Measurements from ENCODE around the gene LCE3E. TPM values are rescaled to one million over a fixed set of nuclear protein-coding genes. Genes with fewer than 3 reads are reported as not detected.

Gene LCE3E, protein sequence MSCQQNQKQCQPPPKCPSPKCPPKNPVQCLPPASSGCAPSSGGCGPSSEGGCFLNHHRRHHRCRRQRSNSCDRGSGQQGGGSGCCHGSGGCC
- total RNA-seq (not detected), polyA plus RNA-seq (under 1 TPM in 1 of 3 donors, not detected in 2; 0.65 TPM)
- long read RNA-seq, donor 1, result 0 reads
- long read RNA-seq, donor 2, result 0 reads
- long read RNA-seq, donor 3, result 0 reads
- long read RNA-seq, donor 4, result 0 reads
- long read RNA-seq, donor 5, result 0 reads
- long read RNA-seq, donor 6, result 0 reads
- long read RNA-seq, donor 7, result 0 reads
- long read RNA-seq, donor 8, result 0 reads
- long read RNA-seq, donor 9, result 0 reads
- long read RNA-seq, donor 10, result 0 reads

DNA sequence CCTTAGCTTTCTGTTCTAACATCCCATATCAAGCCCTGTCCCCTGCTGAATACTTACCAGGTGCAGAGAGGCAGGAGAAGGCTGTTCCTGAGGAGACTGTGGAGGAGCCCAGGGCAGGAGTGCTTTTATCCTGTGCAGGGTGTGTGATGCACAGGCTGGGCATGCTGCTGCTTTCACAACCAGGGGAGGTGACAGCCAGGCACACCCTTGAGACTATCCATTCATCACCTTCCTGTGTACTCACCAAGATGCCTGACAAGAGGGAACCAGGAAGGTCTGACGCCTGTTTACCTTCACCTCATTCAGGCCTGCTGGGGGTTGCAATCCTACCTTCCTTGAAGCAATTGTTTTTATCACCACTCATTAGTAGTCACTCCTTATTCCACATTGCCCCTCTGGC lies at the start of gene LCE3E:
Gene LCE3E, minus strand, starts transcription at position 100 of the 400 bp plus-strand sequence. CDS start 572 bp downstream, outside the sequence.
- intact Hi-C loops (cut with DNase I; ENCODE audit: low total_unique reads), result no loop called here
- Histone ChIP-seq H3K27me3 (peaks cover 0 to 2% (median 0%) of the 10 kb centered on the region in 3 donors), H3K27ac (no peak within 1 kb of the TSS), H3K9me3 (peaks cover 0 to 36% (median 18%) of the 10 kb centered on the region in 4 donors), H3K4me3 (no peak within 1 kb of the TSS), H3K4me1 (no peaks in the 10 kb centered on the region), H3K36me3 (no peaks in the 10 kb centered on the region)
- DNase-seq, result peak in 1 of 2 donors; percentile 3
- WGBS, 5 donors, result 38 to 67% (median 60%) methylated on average over 1 of the region's 1 CpG
- TF ChIP-seq POLR2A (IDR thresholded peaks at IDR 0.05), result no peak
- TF ChIP-seq POLR2AphosphoS5 (IDR thresholded peaks at IDR 0.05), result no peak
- no peak for TF ChIP-seq EP300 (IDR thresholded peaks at IDR 0.05)
- TF ChIP-seq CTCF (IDR thresholded peaks at IDR 0.05), result no peak

- no peak for TF ChIP-seq POLR2AphosphoS5 (IDR thresholded peaks at IDR 0.05)
- no peak for TF ChIP-seq CTCF (IDR thresholded peaks at IDR 0.05)
- no peak for TF ChIP-seq POLR2A (IDR thresholded peaks at IDR 0.05)
- TF ChIP-seq EP300 (IDR thresholded peaks at IDR 0.05), result no peak
- WGBS, 5 donors, result 57 to 96% (median 91%) methylated on average over 1 of the region's 1 CpG; no CpG with 5 or more reads in 2 of the 5 donors
- Histone ChIP-seq H3K4me3 (no peak within 1 kb of the TSS), H3K27ac (no peak within 1 kb of the TSS), H3K27me3 (no peaks in the 10 kb centered on the region), H3K4me1 (no peaks in the 10 kb centered on the region), H3K9me3 (peaks cover 0 to 11% (median 9%) of the 10 kb centered on the region in 4 donors), H3K36me3 (no peaks in the 10 kb centered on the region)
- DNase-seq, result no peak
- intact Hi-C loops (cut with DNase I; ENCODE audit: low total_unique reads), result no loop called here
Measured at GRCh38 chr1:152613511-152613910, 46.9 kb upstream of the LCE3E start, which contains the start of gene LCE3B. TSS of gene LCE3B (plus strand) at chr1:152613811. CDS start at chr1:152613811, 0 bp downstream.

- Histone ChIP-seq H3K4me3 (no peak within 1 kb of the TSS), H3K9me3 (peaks cover 0 to 11% (median 0%) of the 10 kb centered on the region in 4 donors), H3K27ac (no peak within 1 kb of the TSS), H3K36me3 (no peaks in the 10 kb centered on the region), H3K4me1 (no peaks in the 10 kb centered on the region), H3K27me3 (no peaks in the 10 kb centered on the region)
- no peak for DNase-seq
- TF ChIP-seq POLR2AphosphoS5 (IDR thresholded peaks at IDR 0.05) (no peak), EP300 (IDR thresholded peaks at IDR 0.05) (no peak), POLR2A (IDR thresholded peaks at IDR 0.05) (no peak), CTCF (IDR thresholded peaks at IDR 0.05) (no peak)
- intact Hi-C loops (cut with DNase I; ENCODE audit: low total_unique reads), result no loop called here
- 50 to 79% (median 65%) methylated on average over 2 to 4 of the region's 4 CpGs; no CpG with 5 or more reads in 2 of the 5 donors for WGBS, 5 donors
Measured at GRCh38 chr1:152599934-152600333, 33.4 kb upstream of the LCE3E start, which contains the start of gene LCE3C. TSS of gene LCE3C (plus strand) at chr1:152600234. CDS start at chr1:152600732, 498 bp downstream.

GRCh38 chr1:152596986-152597385 lies 30.4 kb upstream of the LCE3E start:
- Histone ChIP-seq H3K27me3 (no peaks in the 10 kb centered on the region), H3K27ac (no peak overlapping the region), H3K4me1 (no peaks in the 10 kb centered on the region), H3K36me3 (no peaks in the 10 kb centered on the region), H3K4me3 (no peak overlapping the region), H3K9me3 (peaks cover 0 to 11% (median 0%) of the 10 kb centered on the region in 4 donors)
- DNase-seq, result no peak
- intact Hi-C loops (cut with DNase I; ENCODE audit: low total_unique reads), result no loop called here
- TF ChIP-seq POLR2A (IDR thresholded peaks at IDR 0.05) (no peak), EP300 (IDR thresholded peaks at IDR 0.05) (no peak), CTCF (IDR thresholded peaks at IDR 0.05) (no peak)
- 75 to 83% (median 82%) methylated on average over 1 to 2 of the region's 2 CpGs; no CpG with 5 or more reads in 2 of the 5 donors for WGBS, 5 donors
